OCI-LY1 (cell line): ENCODE measurements around the gene NR2F1-AS1.

ENCODE experiments used
- H2AFZ ChIP-seq: fragments of 200-600 bp; sonication (generic), shearing (Covaris generic); 2 replicates; pipeline ENCODE4 v1.6.0; 2014; ENCODE audit warnings: antibody characterized with exemption, mild to moderate bottlenecking, low read length
- H3F3A ChIP-seq: fragments of 200-600 bp; sonication (generic), shearing (Covaris generic); 2 replicates; pipeline ENCODE4 v1.6.0; 2014; ENCODE audit warnings: mild to moderate bottlenecking, antibody characterized with exemption, low read length, moderate library complexity; ENCODE audit not compliant: insufficient read depth
- H3K27ac ChIP-seq: fragments of 200-600 bp; sonication (generic); 2 replicates; pipeline ENCODE4 v1.5.1; 2014; ENCODE audit warnings: low read length, mixed run types, mild to moderate bottlenecking, low read depth; ENCODE audit not compliant: poor library complexity, severe bottlenecking
- H3K27me3 ChIP-seq: fragments of 200-600 bp; sonication (generic); 2 replicates; pipeline ENCODE4 v1.6.0; 2014; ENCODE audit warnings: antibody characterized with exemption, mild to moderate bottlenecking, low read length, moderate library complexity; ENCODE audit not compliant: insufficient read depth
- H3K36me3 ChIP-seq: fragments of 200-600 bp; sonication (generic); 2 replicates; pipeline ENCODE4 v1.6.1; 2014; ENCODE audit warnings: mild to moderate bottlenecking, antibody characterized with exemption, low read length, moderate library complexity, mixed read lengths; ENCODE audit not compliant: insufficient read depth
- H3K4me1 ChIP-seq: fragments of 200-600 bp; sonication (generic); 2 replicates; pipeline ENCODE4 v1.5.1; 2014; ENCODE audit warnings: mild to moderate bottlenecking, low read length, moderate library complexity; ENCODE audit not compliant: insufficient read depth, severe bottlenecking
- H3K4me2 ChIP-seq: fragments of 200-600 bp; sonication (generic), shearing (Covaris generic); 2 replicates; pipeline ENCODE4 v1.6.1; 2014; ENCODE audit warnings: low read length
- H3K4me3 ChIP-seq: fragments of 200-600 bp; sonication (generic); 2 replicates; pipeline ENCODE4 v1.5.1; 2014; ENCODE audit warnings: low read length, low read depth, mild to moderate bottlenecking, mixed read lengths; ENCODE audit not compliant: poor library complexity, severe bottlenecking
- H3K79me2 ChIP-seq: fragments of 200-600 bp; shearing (Covaris generic); 2 replicates; pipeline ENCODE4 v1.6.1; 2016; ENCODE audit warnings: mixed run types, low read length, mixed read lengths; ENCODE audit not compliant: insufficient read depth
- H3K9ac ChIP-seq: fragments of 200-600 bp; sonication (generic), shearing (Covaris generic); 2 replicates; pipeline ENCODE4 v1.6.1; 2014; ENCODE audit warnings: mild to moderate bottlenecking, low read length, mixed read lengths
- H3K9me2 ChIP-seq: fragments of 200-600 bp; sonication (generic), shearing (Covaris generic); 2 replicates; pipeline ENCODE4 v1.6.1; 2014; ENCODE audit warnings: low read depth, mild to moderate bottlenecking, low read length, mixed read lengths
- H3K9me3 ChIP-seq: fragments of 200-600 bp; shearing (Covaris generic); 2 replicates; pipeline ENCODE4 v1.6.1; 2014; ENCODE audit warnings: low read length, mixed read lengths
- H4K20me1 ChIP-seq: fragments of 200-600 bp; sonication (generic), shearing (Covaris generic); 2 replicates; pipeline ENCODE4 v1.6.0; 2016; ENCODE audit warnings: mild to moderate bottlenecking, low read length; ENCODE audit not compliant: insufficient read depth
- EZH2 ChIP-seq: fragments of 200-600 bp; sonication (generic), shearing (Covaris generic); IDR thresholded peaks from 2 replicates; pipeline ENCODE4 v1.8.0; 2017; ENCODE audit warnings: borderline replicate concordance, mixed run types, mild to moderate bottlenecking, antibody characterized with exemption, low read length, moderate library complexity, mixed read lengths
- TF ChIP-seq, protein P1 (sequence below): fragments of 200-600 bp; sonication (generic), shearing (Covaris generic); IDR thresholded peaks from 2 replicates; pipeline ENCODE4 v1.5.1; 2017; ENCODE audit warnings: mild to moderate bottlenecking, antibody characterized with exemption, low read length, moderate library complexity, mixed read lengths

The NR2F1-AS1 gene

DNA sequence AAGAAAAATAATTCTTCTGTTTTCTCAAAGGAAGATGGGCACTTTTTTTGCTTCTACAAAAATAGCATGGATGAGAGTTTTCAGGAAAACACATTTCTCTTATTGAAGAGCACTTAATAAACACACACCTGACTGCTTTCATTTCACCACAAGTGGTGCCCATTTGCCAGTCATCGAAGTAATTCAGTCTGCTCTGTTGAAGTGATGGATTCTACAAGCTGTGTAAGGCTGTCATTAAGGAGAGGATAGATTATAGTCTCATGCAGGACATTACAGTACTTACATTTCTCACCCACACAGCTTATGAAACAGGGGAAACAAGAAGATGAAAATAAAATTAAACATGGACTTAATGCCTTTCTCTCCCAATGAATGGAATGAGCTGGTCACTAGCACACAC lies 165.2 kb downstream of the NR2F1-AS1 start:
- Histone ChIP-seq H3K4me2 (no peak overlapping the region), H3K9me2 (no peaks in the 10 kb centered on the region), H3K9ac (no peak overlapping the region), H3F3A (no peaks in the 10 kb centered on the region), H3K27me3 (no peaks in the 10 kb centered on the region), H3K36me3 (no peaks in the 10 kb centered on the region), H3K9me3 (no peaks in the 10 kb centered on the region), H3K4me3 (no peak overlapping the region), H3K4me1 (no peaks in the 10 kb centered on the region), H3K27ac (no peak overlapping the region), H3K79me2 (no peaks in the 10 kb centered on the region), H4K20me1 (no peaks in the 10 kb centered on the region), H2AFZ (no peak overlapping the region)
- TF ChIP-seq, protein P1, sequence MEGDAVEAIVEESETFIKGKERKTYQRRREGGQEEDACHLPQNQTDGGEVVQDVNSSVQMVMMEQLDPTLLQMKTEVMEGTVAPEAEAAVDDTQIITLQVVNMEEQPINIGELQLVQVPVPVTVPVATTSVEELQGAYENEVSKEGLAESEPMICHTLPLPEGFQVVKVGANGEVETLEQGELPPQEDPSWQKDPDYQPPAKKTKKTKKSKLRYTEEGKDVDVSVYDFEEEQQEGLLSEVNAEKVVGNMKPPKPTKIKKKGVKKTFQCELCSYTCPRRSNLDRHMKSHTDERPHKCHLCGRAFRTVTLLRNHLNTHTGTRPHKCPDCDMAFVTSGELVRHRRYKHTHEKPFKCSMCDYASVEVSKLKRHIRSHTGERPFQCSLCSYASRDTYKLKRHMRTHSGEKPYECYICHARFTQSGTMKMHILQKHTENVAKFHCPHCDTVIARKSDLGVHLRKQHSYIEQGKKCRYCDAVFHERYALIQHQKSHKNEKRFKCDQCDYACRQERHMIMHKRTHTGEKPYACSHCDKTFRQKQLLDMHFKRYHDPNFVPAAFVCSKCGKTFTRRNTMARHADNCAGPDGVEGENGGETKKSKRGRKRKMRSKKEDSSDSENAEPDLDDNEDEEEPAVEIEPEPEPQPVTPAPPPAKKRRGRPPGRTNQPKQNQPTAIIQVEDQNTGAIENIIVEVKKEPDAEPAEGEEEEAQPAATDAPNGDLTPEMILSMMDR, result no peak
- no peak for TF ChIP-seq EZH2

DNA sequence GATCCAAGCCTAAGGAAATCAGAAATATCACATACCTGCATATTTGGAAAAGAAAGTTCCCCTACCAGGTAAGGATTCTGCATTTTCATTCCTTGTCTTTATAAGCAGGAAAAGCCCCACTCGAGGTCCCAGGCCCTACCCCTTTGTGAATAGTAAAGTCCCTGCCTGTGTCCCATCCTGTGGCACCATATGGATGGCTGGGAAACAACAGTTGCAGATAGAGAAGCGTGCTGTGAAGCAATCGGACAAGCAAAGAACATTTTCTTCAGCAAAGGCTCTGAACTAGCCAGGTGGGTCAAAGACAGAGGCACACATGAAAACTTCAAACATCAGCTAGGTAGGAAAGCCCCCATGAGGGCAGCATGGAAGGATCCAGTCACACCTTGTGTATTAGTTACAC lies 169.3 kb downstream of the NR2F1-AS1 start:
- Histone ChIP-seq H3K4me3 (no peak overlapping the region), H3F3A (no peaks in the 10 kb centered on the region), H3K27me3 (no peaks in the 10 kb centered on the region), H2AFZ (no peak overlapping the region), H4K20me1 (no peaks in the 10 kb centered on the region), H3K9ac (no peak overlapping the region), H3K27ac (no peak overlapping the region), H3K79me2 (no peaks in the 10 kb centered on the region), H3K36me3 (no peaks in the 10 kb centered on the region), H3K9me2 (no peaks in the 10 kb centered on the region), H3K9me3 (no peaks in the 10 kb centered on the region), H3K4me2 (no peak overlapping the region), H3K4me1 (no peaks in the 10 kb centered on the region)
- TF ChIP-seq, protein P1, result no peak
- no peak for TF ChIP-seq EZH2

DNA sequence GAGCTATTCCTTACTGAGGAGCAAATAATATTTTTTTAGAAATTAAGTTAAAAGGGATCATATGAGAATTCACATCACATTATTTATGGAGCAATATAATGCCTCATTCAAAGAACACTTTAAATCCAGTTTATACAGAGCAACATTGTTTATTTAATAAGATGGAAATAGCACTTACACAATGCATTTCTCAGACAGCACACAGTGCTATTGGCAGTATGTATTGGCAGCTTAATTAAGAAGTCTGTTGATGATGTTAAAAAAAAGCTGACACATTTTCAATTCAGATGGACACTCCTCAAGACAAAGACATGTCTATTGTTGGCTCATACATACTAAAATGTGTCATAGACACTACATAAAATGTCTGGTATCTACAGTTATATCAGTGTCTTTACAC lies 171.3 kb downstream of the NR2F1-AS1 start:
- Histone ChIP-seq H3K36me3 (no peaks in the 10 kb centered on the region), H3K4me2 (no peak overlapping the region), H3K27ac (no peak overlapping the region), H3K9me3 (no peaks in the 10 kb centered on the region), H3K9ac (no peak overlapping the region), H3K4me3 (no peak overlapping the region), H3K4me1 (no peaks in the 10 kb centered on the region), H4K20me1 (no peaks in the 10 kb centered on the region), H3K9me2 (no peaks in the 10 kb centered on the region), H3K27me3 (no peaks in the 10 kb centered on the region), H3K79me2 (no peaks in the 10 kb centered on the region), H2AFZ (no peak overlapping the region), H3F3A (no peaks in the 10 kb centered on the region)
- TF ChIP-seq, protein P1, result no peak
- no peak for TF ChIP-seq EZH2
